Measurements from ENCODE around the gene HOXA4.

HOXA4 gene

DNA sequence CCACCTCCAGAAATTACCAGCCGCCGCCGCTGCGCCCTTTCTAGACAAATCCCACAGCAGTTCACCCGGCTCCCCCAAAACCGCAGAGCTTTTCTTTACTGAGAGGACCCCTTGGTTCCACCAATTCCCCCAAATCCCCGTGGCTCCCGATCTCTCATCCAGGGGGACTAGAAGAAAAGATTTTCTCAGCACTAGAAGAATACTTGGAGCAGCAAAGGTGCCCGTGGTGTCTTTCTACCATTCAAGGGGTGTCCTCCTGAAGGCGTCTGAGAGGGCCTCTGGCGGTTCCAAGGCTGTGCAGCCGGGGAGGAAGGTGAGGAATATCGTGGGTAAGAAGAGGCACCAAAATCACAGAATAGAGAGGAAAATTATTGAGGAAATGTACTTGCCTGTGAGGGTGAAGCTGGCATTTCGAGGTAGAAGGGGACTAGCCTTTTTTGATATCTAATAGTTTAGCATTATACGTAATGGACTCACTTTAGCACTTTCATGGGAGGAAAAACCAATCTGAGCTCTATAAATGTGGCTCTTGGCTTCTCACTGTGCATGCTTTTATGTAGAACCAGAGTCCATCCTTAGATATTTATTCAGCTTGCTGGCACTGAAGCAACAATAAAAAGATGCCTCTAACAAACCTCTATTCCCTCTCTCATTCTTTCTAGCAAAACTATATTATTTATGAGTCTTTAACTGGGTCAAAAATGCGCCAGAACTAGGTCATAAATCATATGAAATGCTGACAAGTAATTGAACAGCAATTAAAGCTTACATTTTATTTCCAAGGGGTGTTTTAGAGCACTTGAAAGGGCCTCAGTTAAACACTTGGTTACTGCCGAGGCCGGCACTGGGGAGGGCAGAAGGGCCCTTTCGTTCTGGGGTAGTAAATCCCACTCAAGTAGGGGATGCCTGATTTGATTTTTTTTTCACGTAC is 14.3 kb downstream of the HOXA4 start:
- no peak for DNase-seq

GRCh38 chr7:27115221-27116026 is 15.1 kb downstream of the HOXA4 start:
- no peak for DNase-seq

DNA sequence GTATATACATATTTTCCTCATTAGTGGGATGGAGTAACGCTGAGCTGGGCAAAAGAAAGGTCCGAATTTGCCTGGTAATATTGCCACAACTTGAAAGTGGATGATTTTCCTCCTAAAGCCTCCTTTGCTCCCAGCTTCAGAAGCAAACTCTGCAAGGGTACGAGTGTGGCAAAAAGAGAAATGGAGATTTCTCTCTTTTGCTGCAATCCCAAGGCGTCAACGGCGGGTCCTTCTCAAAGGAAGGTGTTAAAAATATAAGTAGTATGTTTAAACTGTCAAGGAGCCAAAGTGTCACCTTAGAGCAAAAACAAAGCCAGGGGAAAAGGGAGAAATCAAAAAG is 15.7 kb downstream of the HOXA4 start:
- DNase-seq: no peak

GRCh38 chr7:27113991-27114769 is 16.4 kb downstream of the HOXA4 start:
- no peak for DNase-seq

DNA sequence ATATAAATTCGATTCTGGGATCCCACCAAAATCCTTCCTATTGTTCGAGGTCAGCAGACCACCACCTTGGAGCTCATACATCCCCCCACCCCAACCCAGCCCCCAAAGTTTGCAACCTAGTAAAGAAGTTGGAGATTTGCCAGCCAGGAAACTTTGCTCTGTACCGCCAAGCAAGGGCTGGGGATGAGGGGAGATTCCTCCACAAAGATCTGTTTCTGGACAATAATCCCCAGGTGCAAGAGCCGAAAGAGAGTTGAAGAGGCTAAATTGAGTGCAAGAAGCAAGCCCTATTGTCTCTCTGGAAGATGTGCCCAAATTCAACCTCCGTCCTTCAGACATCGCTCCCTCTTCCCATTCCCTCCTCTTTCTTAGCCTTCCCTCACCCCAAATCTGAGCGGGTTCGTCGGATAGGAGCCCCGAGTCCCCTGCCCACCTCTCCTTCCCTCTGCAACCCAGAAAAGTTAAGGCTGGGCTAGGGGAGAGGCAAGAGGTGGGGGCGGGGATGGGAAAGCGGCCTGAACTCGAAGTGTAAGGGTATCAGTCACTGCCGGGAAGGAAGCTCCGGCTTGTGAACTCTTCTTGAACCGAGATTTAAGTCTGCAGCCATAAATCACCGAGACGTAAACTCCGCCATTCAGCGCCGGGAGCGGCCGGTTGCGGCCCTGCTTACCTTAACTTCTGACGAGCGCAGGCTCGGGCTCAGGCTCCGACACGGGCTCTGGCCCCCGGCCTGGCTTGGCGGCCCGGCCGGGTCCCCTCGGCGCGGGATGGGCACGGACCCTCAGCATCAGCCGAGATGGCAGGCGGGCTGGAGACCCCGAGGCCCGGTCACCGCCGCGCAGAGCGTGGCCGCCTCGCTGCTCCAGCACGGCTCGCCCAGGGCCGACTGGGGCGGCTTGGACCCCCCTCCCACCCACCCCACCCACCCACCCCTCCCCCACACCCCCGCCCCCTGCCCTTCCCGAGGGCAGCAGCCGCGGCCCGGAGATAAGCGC is 17.3 kb downstream of the HOXA4 start:
- no peak for DNase-seq

DNA sequence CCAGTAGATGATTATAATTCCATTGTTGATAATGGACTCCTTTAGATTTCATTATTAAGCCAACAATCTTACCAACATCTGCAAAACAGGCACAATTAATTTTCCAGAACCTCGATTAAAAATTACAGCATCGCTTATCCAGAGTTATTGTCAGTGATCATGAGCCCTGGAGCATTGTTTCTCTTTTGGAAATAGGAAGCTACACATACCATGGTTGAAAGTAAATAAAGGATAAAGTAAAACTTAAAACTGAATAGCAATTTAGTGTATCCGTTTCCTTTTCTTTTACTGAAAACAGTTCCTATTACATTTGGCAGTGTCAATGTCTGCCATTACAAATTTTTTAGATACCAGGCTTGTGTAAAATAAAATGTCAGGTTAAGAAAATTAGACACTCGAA is 18.2 kb downstream of the HOXA4 start:
- no peak for DNase-seq

DNA sequence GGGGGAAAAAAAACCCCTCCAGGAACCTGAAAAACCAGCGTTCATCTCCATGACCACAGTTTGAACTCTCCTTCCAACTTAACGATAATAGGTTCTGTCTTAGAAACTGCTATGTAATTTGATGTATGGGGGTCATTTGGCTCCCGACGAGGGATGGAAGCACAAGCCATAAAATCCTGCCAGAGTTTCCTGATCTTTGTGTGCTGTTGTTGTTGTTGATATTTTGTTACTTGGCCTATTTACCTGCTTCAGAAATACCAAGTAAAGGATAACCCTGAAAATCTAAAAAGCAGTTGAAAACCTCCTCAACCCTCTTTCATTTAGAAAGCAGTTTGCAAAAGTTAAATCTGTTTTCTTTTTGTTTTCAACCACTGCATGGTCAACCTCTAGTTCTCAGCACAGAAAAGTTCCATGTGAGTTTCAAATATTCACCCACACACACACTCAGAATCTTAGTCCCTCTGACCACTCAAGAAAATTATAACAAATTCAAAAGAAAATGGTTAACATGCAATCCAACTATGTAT is 18.7 kb downstream of the HOXA4 start:
- DNase-seq: no peak

DNA sequence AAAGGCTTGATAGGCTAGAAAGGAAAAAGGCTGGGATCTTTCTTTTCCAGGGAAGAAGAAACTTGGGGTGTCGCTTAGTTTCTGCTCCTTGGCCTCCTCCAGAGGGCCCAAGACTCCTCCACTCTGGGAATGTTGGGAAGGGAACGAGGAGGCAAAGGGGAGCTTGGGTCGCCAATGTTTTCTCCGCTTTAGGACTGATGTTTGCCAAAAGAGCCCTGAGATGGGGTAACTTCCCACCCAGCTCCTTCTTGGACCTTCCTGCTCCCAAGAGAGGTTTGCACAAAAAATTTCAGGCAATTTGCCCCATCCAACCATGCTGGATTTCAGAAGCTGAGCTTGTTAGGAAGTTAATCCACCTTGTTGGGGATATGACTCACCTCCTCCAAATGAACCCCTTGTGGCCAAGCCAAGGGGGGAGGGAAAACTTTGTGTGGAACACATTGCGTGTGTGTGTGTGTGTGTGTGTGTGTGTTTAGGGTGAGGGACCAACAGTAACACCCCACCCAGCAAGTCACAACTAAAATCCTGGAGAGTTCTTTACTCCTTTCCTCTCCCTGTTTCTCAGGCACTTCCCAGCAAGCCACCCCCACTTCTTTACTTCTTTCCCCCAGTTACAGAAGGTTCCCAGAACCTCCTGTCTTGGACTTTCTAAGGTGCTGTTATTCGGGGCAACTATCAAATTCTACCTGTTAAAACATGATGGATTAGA is 19.4 kb downstream of the HOXA4 start:
- no peak for DNase-seq

GRCh38 chr7:27110186-27111031 is 20.1 kb downstream of the HOXA4 start:
- no peak for DNase-seq

DNA sequence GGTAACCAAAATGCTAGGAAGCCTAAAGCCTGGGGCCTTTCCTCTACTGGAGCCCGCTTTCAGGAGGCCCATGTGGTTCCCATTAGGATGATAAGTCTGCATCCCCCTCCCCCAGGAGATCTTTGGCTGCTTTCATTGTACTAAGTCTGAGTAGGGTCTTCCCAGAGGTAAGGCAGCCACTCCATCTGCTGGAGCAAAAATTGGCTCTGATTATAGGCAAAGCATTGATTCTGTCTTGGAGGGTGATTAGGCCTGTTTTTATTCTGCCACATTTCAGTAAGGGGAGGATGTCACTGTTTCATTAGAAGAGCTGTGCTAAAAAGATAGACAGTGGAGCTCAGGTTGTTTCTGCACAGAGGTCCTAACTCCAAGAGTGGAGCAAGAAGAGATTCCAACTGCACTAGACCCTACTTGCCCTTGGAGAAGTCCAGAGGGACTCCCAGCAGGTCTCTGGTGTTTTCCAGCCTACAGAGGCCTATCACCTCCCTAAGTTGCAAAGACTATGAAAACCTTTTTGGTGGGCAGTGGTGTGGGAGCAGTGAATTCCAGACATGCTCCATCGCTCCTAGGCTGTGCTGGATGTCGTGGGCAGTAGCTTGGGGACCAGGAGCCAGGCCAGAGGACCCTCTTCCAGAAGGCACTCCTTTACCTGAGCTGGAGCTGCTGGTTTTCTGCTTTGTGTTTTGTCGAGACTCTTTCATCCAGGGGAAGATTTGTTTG is 20.9 kb downstream of the HOXA4 start:
- no peak for DNase-seq

- DNase-seq: no peak
Measured at GRCh38 chr7:27108390-27109127, 22.0 kb downstream of the HOXA4 start.

DNA sequence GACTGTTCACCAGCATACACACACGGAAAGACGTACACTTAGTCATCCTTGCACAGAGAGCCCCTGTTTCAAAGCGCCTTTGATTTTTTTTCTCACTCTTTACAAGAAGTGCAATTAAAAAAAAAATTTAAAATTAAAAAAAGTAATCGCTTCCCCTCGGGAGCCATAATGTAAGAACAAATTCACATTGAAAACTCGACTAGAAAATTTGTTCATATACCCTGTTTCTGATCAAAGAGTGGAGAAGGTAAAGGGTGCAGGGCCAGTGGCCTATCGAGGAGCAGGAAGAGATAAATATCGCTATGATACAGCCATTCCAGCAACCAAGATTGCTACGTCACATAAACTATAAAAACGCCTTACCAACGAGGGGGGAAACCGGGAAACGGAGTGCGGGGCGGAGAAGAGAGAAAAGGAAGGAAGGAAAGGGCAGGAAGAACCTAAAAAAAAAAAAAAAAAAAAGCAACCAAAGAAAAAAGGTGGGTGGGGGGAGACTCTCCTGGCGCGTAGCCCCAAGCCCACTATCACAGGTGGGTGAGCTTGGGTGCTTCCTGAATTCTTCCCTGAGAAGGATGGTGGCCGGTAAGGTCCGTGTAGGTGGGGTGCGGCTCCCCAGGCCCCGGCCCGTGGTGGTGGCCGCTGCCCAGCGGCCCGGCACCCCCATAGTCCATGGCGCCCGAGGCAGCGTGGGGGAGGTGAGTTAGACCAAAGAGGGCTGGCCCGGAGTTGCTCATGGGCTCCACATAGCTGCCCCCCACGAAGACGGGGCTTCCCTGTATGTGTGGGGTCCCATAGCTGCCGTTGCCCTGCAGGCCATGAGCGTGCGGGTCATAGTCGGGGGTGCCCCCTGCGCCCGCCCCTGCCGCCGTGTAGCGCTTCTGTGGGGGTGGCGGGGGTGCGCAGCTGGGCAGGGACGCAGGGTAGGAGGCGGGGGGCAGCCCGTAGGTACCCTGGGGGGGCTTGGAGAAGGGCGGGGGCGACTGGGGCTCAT is 22.9 kb downstream of the HOXA4 start:
- no peak for DNase-seq

- no peak for DNase-seq
Measured at GRCh38 chr7:27106901-27107240, 23.7 kb downstream of the HOXA4 start.

- DNase-seq: no peak
Measured at GRCh38 chr7:27106181-27106900, 24.2 kb downstream of the HOXA4 start.

GRCh38 chr7:27105301-27106031 is 25.1 kb downstream of the HOXA4 start:
- DNase-seq: no peak
